GM21447 (cell line): ENCODE data around the gene ZNF624.

Experiments
- ATAC-seq: cut with Tn5 transposase; IDR thresholded peaks from one replicate; pipeline ENCODE4 v1.9.1; 2021; ENCODE audit not compliant: unreplicated experiment

The ZNF624 gene

DNA sequence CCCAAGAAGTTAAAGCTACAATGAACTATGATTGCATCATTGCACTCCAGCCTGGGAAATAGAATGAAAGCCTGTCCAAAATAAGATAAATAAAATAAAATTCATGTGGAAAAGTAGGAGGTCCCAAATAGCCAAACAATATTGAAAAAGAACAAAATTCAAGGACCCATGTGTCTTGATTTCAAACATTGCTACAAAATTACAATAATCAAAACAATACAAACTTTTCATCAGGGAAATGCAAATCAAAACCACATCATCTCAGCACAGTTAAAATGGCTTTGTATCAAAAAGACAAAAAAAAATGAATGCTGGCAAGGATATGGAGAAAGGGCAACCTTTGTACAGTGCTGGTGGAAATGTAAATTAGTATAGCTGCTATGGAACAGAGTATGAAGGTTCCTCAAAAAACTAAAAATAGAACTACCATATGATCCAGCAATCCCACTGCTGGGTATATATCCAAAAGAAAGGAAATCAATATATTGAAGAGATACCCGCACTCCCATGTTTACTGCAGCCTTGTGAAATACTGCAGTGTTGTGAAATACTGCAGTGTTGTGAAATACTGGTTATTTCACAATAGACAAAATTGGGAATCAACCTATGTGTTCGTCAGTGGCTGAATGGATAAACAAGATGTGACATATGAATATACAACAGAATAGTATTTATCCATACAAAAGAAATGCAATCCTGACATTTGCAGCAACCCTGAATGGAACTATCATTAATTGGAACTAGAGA, 60.1 kb downstream of the ZNF624 start:
- no peak for ATAC-seq

DNA sequence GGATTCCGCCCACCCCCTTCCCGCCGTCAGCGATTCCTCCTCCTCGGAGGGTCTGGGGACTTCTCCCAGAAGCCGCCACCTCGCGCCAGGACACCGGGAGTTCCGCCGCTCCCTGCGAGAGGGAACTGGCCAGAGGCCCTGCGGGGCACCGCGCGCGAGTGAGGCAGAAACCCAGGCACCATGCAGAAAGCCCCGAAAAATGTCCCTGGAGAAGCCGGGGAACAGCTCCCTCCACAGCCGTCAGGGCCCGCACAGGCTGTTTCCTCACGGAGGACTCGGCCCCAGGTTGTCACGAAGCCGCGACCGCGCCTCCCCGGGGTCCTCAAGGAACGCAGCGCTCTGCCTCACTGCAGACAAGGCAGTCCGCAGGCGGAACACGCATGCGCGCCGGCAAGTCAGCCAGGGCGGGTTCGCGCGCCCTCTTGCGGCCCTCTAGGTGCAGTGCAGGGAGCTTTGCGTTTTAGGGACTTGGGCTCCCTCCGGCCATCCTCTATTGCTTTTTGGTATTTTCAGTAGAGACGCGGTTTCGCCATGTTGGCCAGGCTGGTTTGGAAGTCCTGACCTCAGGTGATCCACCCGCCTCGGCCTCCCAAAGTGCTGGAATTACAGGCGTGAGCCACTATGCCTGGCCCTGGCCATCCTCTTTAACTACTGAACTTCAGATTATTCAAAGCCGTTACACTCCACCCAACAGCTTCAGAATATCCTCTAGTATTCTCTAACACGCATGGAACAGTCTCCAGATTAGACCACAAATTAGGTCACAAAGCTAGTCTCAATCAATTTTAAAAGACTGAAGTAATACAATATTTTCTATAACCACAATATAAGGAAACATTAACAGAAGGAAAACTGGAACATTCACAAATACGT, 64.3 kb downstream of the ZNF624 start:
- peak; percentile 81 for ATAC-seq

DNA sequence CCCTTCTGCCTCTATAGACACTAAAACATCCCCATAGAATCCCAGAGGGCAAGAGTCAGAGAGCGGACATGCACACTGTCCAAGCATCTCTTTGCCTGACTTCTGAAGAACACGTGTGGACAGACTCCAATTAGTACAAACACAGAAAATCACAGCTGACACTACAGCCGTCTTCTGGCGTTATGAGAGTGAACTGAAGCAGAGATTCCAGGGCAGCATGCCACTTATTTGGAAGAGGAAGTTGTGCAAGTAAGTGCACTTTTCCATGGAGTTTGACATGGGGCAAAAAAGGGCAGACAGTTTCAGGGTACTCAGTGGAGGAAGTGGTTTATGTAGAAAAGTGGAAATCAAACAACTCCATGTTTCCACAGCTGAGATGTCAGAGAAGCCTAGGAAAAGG, 67.9 kb downstream of the ZNF624 start:
- no peak for ATAC-seq

DNA sequence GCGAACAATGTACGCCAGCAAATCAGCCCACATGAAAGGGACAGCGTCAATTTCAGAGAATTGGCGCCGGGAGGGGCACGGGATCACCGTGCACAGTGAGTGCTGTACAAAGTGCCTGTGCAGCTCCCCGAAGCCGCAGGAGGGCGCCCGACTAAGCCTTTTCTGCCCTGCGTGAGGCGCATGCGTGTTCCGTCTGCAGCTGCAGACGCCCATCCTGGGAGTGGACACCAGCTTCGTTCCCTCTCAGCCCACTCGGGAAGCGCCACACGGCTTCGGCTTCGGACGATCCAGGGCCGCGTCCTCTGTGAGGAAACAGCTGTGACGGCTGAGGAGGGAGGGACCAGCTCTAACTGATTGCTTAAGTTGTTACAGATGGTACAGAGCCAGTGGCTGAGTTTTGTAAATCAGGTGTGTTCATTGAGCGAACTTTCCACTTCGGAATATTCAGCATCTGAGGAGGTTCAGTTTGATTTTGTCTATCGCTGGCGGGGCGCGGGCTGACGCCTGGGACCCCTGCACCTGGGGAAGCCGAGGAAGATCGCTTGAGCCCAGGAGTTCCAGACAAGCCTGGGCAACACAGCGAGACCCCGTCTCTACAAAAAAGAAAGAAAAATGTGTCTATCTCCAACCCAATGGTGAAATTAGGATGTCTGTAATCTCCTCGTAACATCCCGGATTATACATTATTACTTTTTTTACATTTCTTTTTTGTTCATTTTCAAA, 69.2 kb downstream of the ZNF624 start:
- no peak for ATAC-seq

DNA sequence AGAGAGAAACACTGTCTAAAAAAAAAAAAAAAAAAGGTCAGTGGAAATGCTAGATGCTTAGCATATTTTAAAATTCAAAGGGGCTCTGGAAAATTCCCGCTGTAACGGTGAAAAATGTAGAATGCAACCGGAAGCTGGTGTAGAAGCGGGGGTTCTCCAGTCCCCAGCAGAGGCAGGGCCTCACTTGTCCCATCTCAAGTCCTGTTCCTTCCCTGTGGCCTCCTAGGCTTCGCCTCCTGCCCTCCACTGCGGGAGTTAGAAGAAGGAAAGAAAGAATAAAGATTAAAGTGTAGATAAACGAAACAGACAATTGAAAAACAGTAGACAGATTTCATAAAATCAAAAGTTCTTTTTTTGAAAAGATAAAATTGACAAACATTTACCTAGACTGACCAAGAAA, 69.9 kb downstream of the ZNF624 start:
- no peak for ATAC-seq

DNA sequence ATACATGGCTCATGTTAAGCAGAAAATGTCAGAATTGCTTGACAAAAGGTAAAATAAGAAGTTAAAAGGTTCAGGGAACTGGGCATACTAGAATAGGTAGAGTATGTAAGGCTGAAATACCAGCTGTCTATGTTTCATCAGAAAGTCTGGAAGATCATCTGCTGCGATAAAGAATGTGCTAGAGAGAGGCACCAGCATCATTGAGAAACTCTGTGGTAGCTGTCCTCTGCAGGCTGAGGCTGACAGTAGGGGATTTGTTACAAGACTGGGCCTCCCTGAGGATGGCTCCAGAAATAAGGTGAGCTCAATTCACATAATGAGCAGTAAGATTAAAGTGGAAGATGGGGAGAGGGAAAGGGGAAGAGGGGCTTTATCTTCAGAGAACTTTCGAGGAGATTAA, 80.2 kb downstream of the ZNF624 start:
- ATAC-seq = no peak
